ENCODE results near the gene TMEM14B. TPM values are rescaled to one million over a fixed set of nuclear protein-coding genes. Genes with fewer than 3 reads are reported as not detected.

TMEM14B gene
- total RNA-seq, 1 experiment from 2014 or later: 120 TPM

GRCh38 chr6:10763006-10763405, 15.4 kb downstream of the TMEM14B start:
- DNase-seq: no peak

GRCh38 chr6:10769419-10769818, 21.8 kb downstream of the TMEM14B start:
- Histone ChIP-seq H3K4me3 (ENCODE audit: insufficient read depth, low read depth, low read length) (no peak overlapping the region), H3K27me3 (ENCODE audit: control insufficient read depth, insufficient read depth, low read length) (no peaks in the 10 kb centered on the region), H3K36me3 (replicated peaks; ENCODE audit: control insufficient read depth, insufficient read depth, low read length) (peaks cover 2% of the 10 kb centered on the region)
- DNase-seq: no peak

More at GRCh38 chr6:10763006-10763405, 15.4 kb downstream of the TMEM14B start:
- Histone ChIP-seq H3K27me3 (ENCODE audit: control insufficient read depth, insufficient read depth, low read length) (no peaks in the 10 kb centered on the region), H3K36me3 (replicated peaks; ENCODE audit: control insufficient read depth, insufficient read depth, low read length) (peaks cover 1% of the 10 kb centered on the region; the same call in 1 of the 2 replicates), H3K4me3 (ENCODE audit: insufficient read depth, low read depth, low read length) (no peak overlapping the region)

- peaks cover 2% of the 10 kb centered on the region for H3K36me3 ChIP-seq (replicated peaks; ENCODE audit: control insufficient read depth, insufficient read depth, low read length)
- DNase-seq: no peak
- no peak overlapping the region for H3K4me3 ChIP-seq (ENCODE audit: insufficient read depth, low read depth, low read length)
- H3K27me3 ChIP-seq (ENCODE audit: control insufficient read depth, insufficient read depth, low read length): no peaks in the 10 kb centered on the region
Measured at GRCh38 chr6:10771371-10771894, 23.8 kb downstream of the TMEM14B start.

- Histone ChIP-seq H3K36me3 (replicated peaks; ENCODE audit: control insufficient read depth, insufficient read depth, low read length) (peaks cover 1% of the 10 kb centered on the region; the same call in 1 of the 2 replicates), H3K27me3 (ENCODE audit: control insufficient read depth, insufficient read depth, low read length) (no peaks in the 10 kb centered on the region), H3K4me3 (ENCODE audit: insufficient read depth, low read depth, low read length) (no peak overlapping the region)
- DNase-seq: no peak
Measured at GRCh38 chr6:10778230-10778629, 30.6 kb downstream of the TMEM14B start.

- Histone ChIP-seq H3K36me3 (replicated peaks; ENCODE audit: control insufficient read depth, insufficient read depth, low read length) (peaks cover 1% of the 10 kb centered on the region; the same call in 1 of the 2 replicates), H3K4me3 (ENCODE audit: insufficient read depth, low read depth, low read length) (no peak overlapping the region), H3K27me3 (ENCODE audit: control insufficient read depth, insufficient read depth, low read length) (no peaks in the 10 kb centered on the region)
- DNase-seq: no peak
Measured at GRCh38 chr6:10779076-10779475, 31.5 kb downstream of the TMEM14B start.

GRCh38 chr6:10791673-10792072, 44.1 kb downstream of the TMEM14B start:
- DNase-seq: no peak
- H3K36me3 ChIP-seq (replicated peaks; ENCODE audit: control insufficient read depth, insufficient read depth, low read length): no peaks in the 10 kb centered on the region; the same call in 1 of the 2 replicates
- H3K4me3 ChIP-seq (ENCODE audit: insufficient read depth, low read depth, low read length): no peak overlapping the region
- H3K27me3 ChIP-seq (ENCODE audit: control insufficient read depth, insufficient read depth, low read length): no peaks in the 10 kb centered on the region

- Histone ChIP-seq H3K36me3 (replicated peaks; ENCODE audit: control insufficient read depth, insufficient read depth, low read length) (no peaks in the 10 kb centered on the region; the same call in 1 of the 2 replicates), H3K27me3 (ENCODE audit: control insufficient read depth, insufficient read depth, low read length) (no peaks in the 10 kb centered on the region), H3K4me3 (ENCODE audit: insufficient read depth, low read depth, low read length) (no peak overlapping the region)
- no peak for DNase-seq
Measured at GRCh38 chr6:10792101-10792500, 44.5 kb downstream of the TMEM14B start.

GRCh38 chr6:10793035-10793434, 45.4 kb downstream of the TMEM14B start:
- Histone ChIP-seq H3K4me3 (ENCODE audit: insufficient read depth, low read depth, low read length) (no peak overlapping the region), H3K27me3 (ENCODE audit: control insufficient read depth, insufficient read depth, low read length) (no peaks in the 10 kb centered on the region), H3K36me3 (replicated peaks; ENCODE audit: control insufficient read depth, insufficient read depth, low read length) (no peaks in the 10 kb centered on the region; the same call in 1 of the 2 replicates)
- no peak for DNase-seq

- Histone ChIP-seq H3K27me3 (ENCODE audit: control insufficient read depth, insufficient read depth, low read length) (no peaks in the 10 kb centered on the region), H3K4me3 (ENCODE audit: insufficient read depth, low read depth, low read length) (no peak overlapping the region), H3K36me3 (replicated peaks; ENCODE audit: control insufficient read depth, insufficient read depth, low read length) (no peaks in the 10 kb centered on the region; the same call in 1 of the 2 replicates)
- DNase-seq: no peak
Measured at GRCh38 chr6:10793695-10794094, 46.1 kb downstream of the TMEM14B start.

GRCh38 chr6:10794239-10794638, 46.6 kb downstream of the TMEM14B start:
- no peak for DNase-seq
- Histone ChIP-seq H3K4me3 (ENCODE audit: insufficient read depth, low read depth, low read length) (no peak overlapping the region), H3K36me3 (replicated peaks; ENCODE audit: control insufficient read depth, insufficient read depth, low read length) (no peaks in the 10 kb centered on the region; the same call in 1 of the 2 replicates), H3K27me3 (ENCODE audit: control insufficient read depth, insufficient read depth, low read length) (no peaks in the 10 kb centered on the region)

- DNase-seq: no peak
- H3K4me3 ChIP-seq (ENCODE audit: insufficient read depth, low read depth, low read length): no peak overlapping the region
- no peaks in the 10 kb centered on the region for H3K36me3 ChIP-seq (replicated peaks; ENCODE audit: control insufficient read depth, insufficient read depth, low read length)
- no peaks in the 10 kb centered on the region for H3K27me3 ChIP-seq (ENCODE audit: control insufficient read depth, insufficient read depth, low read length)
Measured at GRCh38 chr6:10800810-10801209, 53.2 kb downstream of the TMEM14B start.

GRCh38 chr6:10801224-10801848, 53.7 kb downstream of the TMEM14B start:
- Histone ChIP-seq H3K36me3 (replicated peaks; ENCODE audit: control insufficient read depth, insufficient read depth, low read length) (no peaks in the 10 kb centered on the region), H3K27me3 (ENCODE audit: control insufficient read depth, insufficient read depth, low read length) (no peaks in the 10 kb centered on the region), H3K4me3 (ENCODE audit: insufficient read depth, low read depth, low read length) (no peak overlapping the region)
- DNase-seq: peak; percentile 81

Other genes starting within 250 kb of the TMEM14B start
- gene GCNT2, start 226.5 kb upstream of the TMEM14B start, total RNA-seq (2014; rRNA removed; shearing (Covaris generic)): 33.4 and 52.5 TPM in 2 replicates
- gene C6orf52, start 53.2 kb upstream of the TMEM14B start, total RNA-seq (2014; rRNA removed; shearing (Covaris generic)): 0.26 and 4.6 TPM in 2 replicates
- 39.9 and 44.8 TPM in 2 replicates for gene PAK1IP1, start 52.8 kb upstream of the TMEM14B start, total RNA-seq (2014; rRNA removed; shearing (Covaris generic))
- 129 and 153 TPM in 2 replicates for gene TMEM14C, start 24.7 kb upstream of the TMEM14B start, total RNA-seq (2014; rRNA removed; shearing (Covaris generic))
- gene MAK, start 90.7 kb downstream of the TMEM14B start, total RNA-seq (2014; rRNA removed; shearing (Covaris generic)): 0.07 TPM in 1 of 2 replicates, not detected in the other
- not detected in 2 replicates for gene GCM2, start 134.2 kb downstream of the TMEM14B start, total RNA-seq (2014; rRNA removed; shearing (Covaris generic))
- gene SYCP2L, start 139.2 kb downstream of the TMEM14B start, total RNA-seq (2014; rRNA removed; shearing (Covaris generic)): 0.38 and 0.63 TPM in 2 replicates

Measured in H7 (cell line).